ENCODE measurements around the gene HMGCR. TPM values are rescaled to one million over a fixed set of nuclear protein-coding genes. Genes with fewer than 3 reads are reported as not detected.
A peak's percentile ranks its signal among the peaks of the same experiment; 100 is the strongest.

The HMGCR gene
- total and polyA plus RNA-seq, 9 of the 15 experiments (the other 6 are each of a cell fraction or from before 2014, with no cell fraction given): 29.5 to 155 (median 61.5) TPM

DNA sequence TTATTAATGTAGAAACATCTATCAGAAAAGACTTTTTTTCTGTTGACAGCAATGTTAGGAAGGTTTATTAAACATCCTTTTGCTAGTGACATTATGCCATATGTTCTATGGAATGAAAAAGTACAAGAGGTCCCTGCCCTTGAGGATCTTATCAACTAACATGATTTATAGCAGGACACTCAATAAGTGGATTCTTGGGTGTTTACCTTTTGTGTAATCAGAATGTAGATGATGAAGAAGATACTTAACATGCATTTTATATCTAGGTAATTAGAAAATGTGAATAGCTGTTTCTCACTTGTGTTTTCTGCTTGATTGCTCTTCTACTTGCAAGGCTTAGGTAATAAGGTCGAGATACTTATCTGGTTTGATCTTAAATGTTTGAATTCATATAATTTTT is 4.9 kb downstream of the HMGCR start (continued):
- TF ChIP-seq ZBTB9 (CRISPR knock-in tag; IDR thresholded peaks at IDR 0.05): no peak
- no peak for TF ChIP-seq STAT5B (CRISPR knock-in tag; IDR thresholded peaks at IDR 0.05)
- no peak for TF ChIP-seq NEUROD1 (IDR thresholded peaks at IDR 0.05; ENCODE audit: borderline replicate concordance, low read depth, low read length, partially characterized antibody)
- no peak for TF ChIP-seq RBM34 (IDR thresholded peaks at IDR 0.05; ENCODE audit: borderline replicate concordance, insufficient read depth, low read length)
- TF ChIP-seq SMAD3 (CRISPR knock-in tag; conservative IDR thresholded peaks at IDR 0.05): no peak
- TF ChIP-seq, protein P1, sequence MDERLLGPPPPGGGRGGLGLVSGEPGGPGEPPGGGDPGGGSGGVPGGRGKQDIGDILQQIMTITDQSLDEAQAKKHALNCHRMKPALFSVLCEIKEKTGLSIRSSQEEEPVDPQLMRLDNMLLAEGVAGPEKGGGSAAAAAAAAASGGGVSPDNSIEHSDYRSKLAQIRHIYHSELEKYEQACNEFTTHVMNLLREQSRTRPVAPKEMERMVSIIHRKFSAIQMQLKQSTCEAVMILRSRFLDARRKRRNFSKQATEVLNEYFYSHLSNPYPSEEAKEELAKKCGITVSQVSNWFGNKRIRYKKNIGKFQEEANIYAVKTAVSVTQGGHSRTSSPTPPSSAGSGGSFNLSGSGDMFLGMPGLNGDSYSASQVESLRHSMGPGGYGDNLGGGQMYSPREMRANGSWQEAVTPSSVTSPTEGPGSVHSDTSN (CRISPR knock-in tag; IDR thresholded peaks at IDR 0.05; ENCODE audit: low read depth): no peak
- TF ChIP-seq, protein P1 (tag; conservative IDR thresholded peaks at IDR 0.05; ENCODE audit: low read depth): 0 out of 2 replicates have a peak, but pooled peaks have one; percentile 58
- TF ChIP-seq CBFA2T2 (conservative IDR thresholded peaks at IDR 0.05): no peak
- no peak for TF ChIP-seq ZNF780A (CRISPR knock-in tag; IDR thresholded peaks at IDR 0.05)
- TF ChIP-seq POLR2H (tag; IDR thresholded peaks at IDR 0.05; ENCODE audit: low read depth): no peak
- no peak for TF ChIP-seq ZNF398 (CRISPR knock-in tag; IDR thresholded peaks at IDR 0.05)
- TF ChIP-seq, protein P2, sequence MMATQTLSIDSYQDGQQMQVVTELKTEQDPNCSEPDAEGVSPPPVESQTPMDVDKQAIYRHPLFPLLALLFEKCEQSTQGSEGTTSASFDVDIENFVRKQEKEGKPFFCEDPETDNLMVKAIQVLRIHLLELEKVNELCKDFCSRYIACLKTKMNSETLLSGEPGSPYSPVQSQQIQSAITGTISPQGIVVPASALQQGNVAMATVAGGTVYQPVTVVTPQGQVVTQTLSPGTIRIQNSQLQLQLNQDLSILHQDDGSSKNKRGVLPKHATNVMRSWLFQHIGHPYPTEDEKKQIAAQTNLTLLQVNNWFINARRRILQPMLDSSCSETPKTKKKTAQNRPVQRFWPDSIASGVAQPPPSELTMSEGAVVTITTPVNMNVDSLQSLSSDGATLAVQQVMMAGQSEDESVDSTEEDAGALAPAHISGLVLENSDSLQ (IDR thresholded peaks at IDR 0.05): peak; percentile 46; the same call in 1 of the 2 replicates

Data from K562 (cell line).